ENCODE measurements around the gene PIGC.

Gene PIGC

GRCh38 chr1:172443666-172444453 is at the start of gene PIGC:
PIGC (minus strand) TSS chr1:172444069; CDS start chr1:172442622, 1,447 bp downstream.
- peak; percentile 92 for DNase-seq (ENCODE audit: low spot score)

DNA sequence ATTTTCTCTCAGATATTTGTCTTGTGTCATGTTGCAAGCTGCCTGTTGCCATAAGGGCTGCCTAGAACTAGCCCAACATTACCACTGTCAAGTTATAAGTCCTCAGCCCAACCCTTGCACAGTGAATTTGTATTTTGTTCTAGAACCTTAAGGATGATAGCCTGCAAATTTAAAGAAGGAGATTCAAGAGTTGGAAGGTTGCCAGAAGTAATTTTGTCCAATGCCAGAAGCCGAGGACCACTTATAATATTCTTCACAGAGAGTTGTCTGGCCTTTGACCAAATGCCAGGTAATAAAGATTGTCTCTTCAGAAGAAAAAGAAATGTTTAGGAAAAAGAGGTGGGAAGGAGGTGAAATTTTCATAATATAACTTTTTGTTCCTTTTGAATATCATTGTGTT is 48.6 kb upstream of the PIGC start:
- no peak for DNase-seq (ENCODE audit: low spot score)

DNA sequence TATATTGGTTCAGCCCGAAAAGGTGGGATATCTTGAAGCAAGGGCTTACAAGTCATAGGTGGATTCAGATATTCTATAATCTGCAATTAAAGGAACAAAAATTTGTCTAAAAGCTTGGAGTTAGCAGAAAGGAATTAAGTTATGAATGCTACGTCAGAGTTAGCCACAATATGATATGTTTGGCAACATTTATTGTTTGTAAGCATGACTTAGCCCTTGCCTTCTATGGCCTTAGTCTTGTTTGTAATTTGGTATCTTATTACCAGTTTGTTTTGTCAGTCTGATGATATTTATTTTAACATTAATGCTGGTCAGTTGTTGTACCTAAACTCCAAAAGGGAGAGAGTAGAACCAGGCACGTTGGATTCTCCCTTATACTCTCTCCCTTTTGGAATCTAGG is 46.0 kb upstream of the PIGC start:
- DNase-seq (ENCODE audit: low spot score) = no peak

- DNase-seq (ENCODE audit: low spot score) = no peak
Observed at GRCh38 chr1:172488393-172488792, 44.5 kb upstream of the PIGC start.

- DNase-seq (ENCODE audit: low spot score) = no peak
Observed at GRCh38 chr1:172487550-172487949, 43.7 kb upstream of the PIGC start.

GRCh38 chr1:172486805-172487454 is 43.1 kb upstream of the PIGC start:
- no peak for DNase-seq (ENCODE audit: low spot score)

DNA sequence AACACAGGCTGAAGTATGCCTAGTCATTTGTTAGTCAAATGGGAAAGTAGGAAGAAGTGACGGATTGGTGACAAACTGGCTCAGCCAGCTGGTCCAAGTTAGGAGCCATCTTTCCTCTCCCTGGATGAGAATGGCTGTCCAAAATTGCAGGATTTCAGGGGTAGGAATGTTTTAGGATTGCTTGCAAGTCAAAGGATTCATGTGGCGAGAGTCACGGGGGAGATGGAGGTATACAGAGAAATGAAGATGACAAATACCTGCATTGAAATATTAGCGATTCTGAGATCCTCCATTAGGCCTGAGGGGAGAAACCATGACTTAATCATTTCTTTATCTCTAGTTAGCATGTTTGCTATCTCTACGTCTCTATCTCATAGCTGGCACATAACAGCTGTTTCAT is 41.8 kb upstream of the PIGC start:
- no peak for DNase-seq (ENCODE audit: low spot score)

- no peak for DNase-seq (ENCODE audit: low spot score)
Observed at GRCh38 chr1:172484252-172484651, 40.4 kb upstream of the PIGC start.

DNA sequence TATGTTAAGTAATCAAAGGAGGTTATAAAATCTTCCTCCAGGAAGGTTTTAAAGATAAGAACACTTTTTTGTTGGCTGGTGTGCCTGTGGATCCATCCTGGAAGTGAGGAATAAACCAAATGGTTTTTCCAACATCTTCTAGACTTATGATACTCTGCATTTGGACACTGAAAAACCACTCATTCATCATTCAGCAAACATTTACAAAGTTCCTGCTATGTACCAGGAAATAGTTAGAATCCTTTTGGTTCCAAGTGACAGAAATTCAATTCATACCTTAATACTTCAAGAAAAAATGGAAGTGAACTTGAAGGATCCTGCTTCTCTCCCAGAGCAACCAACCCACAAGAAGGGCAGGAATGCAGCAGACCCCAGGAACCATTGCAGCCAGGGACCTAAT is 39.6 kb upstream of the PIGC start:
- no peak for DNase-seq (ENCODE audit: low spot score)

- no peak for DNase-seq (ENCODE audit: low spot score)
Observed at GRCh38 chr1:172482044-172482443, 38.2 kb upstream of the PIGC start.

- DNase-seq (ENCODE audit: low spot score) = no peak
Observed at GRCh38 chr1:172480431-172480830, 36.6 kb upstream of the PIGC start.

- no peak for DNase-seq (ENCODE audit: low spot score)
Observed at GRCh38 chr1:172478485-172478884, 34.6 kb upstream of the PIGC start.

GRCh38 chr1:172477741-172478140 is 33.9 kb upstream of the PIGC start:
- no peak for DNase-seq (ENCODE audit: low spot score)

DNA sequence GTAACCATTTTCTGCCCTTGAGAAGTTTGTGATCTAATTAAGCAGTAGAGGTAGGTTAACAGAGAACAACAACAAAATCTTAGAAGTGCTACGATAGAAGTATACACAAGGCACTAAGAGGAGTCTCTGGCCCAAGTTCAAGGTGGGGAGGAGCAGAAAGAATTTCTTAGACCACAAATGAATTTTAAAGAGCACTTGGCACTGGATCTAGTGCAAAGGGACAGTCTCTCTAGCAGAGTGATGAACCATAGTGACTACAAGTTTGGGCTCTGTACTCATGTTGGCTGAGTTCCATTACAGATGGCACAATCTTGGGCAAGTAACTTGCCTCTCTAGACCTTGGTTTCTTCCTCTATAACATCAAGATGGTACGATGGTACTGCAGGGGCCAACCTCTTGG is 33.3 kb upstream of the PIGC start:
- no peak for DNase-seq (ENCODE audit: low spot score)

GRCh38 chr1:172476218-172476811 is 32.4 kb upstream of the PIGC start:
- DNase-seq (ENCODE audit: low spot score) = no peak

- no peak for DNase-seq (ENCODE audit: low spot score)
Observed at GRCh38 chr1:172473842-172474241, 30.0 kb upstream of the PIGC start.

- DNase-seq (ENCODE audit: low spot score) = peak; percentile 58
Observed at GRCh38 chr1:172473302-172473701, 29.4 kb upstream of the PIGC start.

GRCh38 chr1:172472495-172472894 is 28.6 kb upstream of the PIGC start:
- no peak for DNase-seq (ENCODE audit: low spot score)

- DNase-seq (ENCODE audit: low spot score) = no peak
Observed at GRCh38 chr1:172471666-172472065, 27.8 kb upstream of the PIGC start.

- DNase-seq (ENCODE audit: low spot score) = no peak
Observed at GRCh38 chr1:172470149-172470548, 26.3 kb upstream of the PIGC start.

GRCh38 chr1:172469717-172470116 is 25.8 kb upstream of the PIGC start:
- no peak for DNase-seq (ENCODE audit: low spot score)

DNA sequence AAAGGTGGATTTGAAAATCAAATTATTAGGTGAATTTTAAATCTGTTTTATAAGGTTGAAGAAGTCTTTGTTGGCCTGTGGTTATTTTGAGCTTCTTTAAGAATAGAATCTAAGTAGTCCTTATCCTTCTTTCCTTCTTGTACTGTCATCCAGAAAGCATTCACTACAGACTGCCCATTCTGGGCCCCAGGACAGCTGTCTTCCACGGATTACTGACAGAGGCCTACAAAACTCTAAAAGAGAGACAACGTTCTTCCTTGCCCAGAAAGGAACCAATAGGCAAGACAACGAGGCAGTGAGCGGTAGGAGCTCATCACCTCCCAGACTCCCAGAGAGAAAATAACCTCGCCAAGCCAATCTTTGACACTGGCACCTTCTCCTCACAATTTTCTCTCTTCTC is 24.4 kb upstream of the PIGC start:
- no peak for DNase-seq (ENCODE audit: low spot score)

GRCh38 chr1:172467446-172467845 is 23.6 kb upstream of the PIGC start:
- no peak for DNase-seq (ENCODE audit: low spot score)
